Measurements from ENCODE around the gene SP6.
A peak's percentile ranks its signal among the peaks of the same experiment; 100 is the strongest.

Gene SP6

DNA sequence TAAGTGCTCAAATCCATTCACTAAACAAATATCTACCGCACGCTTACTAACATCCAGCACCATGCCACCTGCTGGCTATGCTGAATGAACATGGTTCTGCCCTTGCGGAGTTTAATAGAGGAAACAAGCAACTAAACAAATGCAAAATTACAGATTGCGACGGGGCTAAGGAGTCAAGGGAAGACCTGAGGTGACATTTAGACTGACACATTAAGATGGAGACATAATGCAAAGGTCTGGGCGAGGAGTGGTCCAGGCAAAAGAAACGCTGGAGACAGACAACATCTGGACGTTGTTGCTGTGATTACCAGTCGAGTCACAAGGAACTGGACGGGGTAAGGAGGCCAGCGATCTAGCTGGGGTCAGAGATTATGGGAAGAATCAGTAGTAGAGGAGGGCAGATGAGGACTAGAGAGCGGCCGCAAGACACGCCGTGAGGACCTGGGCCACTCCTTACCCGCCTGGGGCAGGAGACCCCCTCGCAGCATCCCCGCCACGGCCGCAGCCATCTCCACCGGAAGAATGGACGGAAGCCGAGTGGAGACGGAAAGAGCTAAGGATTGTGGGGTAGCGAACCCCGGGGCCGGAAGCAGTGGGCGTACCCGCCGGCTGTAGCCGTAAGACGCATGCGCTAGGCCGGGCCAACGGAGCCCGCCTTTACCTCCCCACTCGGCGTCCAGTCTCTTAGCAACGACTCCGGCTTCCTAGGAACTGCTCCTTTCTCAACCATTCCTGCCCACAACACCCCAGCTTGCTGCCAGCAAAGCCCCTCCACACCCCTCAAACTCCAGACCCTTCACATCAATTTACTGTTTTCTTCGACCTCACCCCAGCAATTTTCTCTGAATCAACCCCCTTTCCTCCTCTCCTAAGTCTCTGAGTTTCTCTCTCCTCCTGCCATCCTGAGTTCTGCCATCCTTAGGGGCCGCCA, 19.7 kb downstream of the SP6 start, which contains the start of the genes LRRC46 and MRPL10:
TSS of gene LRRC46 (plus strand) at position 668 of the 931 bp plus-strand sequence. CDS start 320 bp downstream, outside the sequence.
TSS of gene MRPL10 (minus strand) at position 539 of the 931 bp plus-strand sequence. CDS start at position 509, 30 bp downstream.
- DNase-seq: peak; percentile 88

DNA sequence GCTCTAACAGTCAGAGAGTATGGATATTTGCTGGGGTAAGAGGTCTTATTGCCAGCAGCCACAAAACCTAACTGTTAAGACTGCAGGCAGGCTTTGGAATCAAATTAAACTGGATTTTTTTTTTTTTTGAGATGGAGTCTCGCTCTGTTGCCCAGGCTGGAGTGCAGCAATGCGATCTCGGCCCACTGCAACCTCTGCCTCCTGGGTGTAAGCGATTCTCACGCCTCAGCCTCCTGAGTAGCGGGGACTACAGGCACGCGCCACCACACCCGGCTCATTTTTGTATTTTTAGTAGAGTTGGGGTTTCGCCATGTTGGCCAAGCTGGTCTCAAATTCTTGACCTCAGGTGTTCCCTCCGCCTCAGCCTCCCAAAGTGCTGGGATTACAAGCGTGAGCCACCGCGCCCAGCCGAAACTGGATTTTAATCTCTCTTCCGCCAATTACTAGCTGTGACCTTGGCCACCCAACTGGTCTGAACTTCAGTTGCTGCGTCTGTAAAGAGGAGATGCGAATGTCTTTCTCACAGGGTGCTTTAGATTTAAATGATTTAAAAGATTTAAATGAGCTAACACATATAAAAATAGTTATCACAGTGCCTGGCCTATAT, 20.5 kb downstream of the SP6 start:
- no peak for DNase-seq

DNA sequence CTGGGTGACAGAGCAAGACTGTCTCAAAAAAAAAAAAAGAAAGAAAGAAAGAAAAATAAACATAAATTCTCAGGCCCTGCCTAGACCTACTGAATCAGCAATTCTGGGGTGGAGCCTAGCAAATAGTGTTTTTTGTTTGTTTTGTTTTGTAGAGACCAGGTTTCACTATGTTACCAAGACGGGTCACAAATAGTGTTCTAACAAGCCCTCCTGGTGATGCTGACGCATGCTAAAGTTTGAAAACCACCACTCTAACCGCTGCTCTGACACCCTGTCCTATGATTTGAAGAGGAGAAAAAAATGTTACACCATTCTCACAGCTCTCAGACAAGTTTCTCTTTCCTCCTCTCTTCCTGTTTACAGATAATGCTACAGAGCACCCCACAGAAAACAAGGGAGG, 21.1 kb downstream of the SP6 start:
- DNase-seq: peak; percentile 37

DNA sequence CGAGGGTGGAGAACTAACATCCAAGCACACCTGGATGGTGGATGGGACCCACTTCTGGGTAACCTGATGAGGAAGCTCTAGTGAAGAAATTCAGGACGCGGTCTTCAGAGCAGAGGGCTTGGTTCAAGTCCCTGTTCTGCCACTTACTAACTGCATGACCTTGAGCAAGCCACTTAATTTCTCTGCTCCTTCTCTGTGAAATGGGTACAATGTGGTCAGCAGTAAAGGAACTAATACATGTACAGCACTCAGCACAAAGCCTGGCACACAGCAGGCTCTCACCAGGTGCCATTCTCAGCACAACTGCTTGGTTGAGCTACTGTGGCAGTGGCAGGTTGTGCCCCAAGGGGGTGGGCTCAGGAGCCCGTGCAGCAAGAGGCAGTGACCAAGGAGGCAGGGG, 27.4 kb downstream of the SP6 start:
- no peak for DNase-seq

DNA sequence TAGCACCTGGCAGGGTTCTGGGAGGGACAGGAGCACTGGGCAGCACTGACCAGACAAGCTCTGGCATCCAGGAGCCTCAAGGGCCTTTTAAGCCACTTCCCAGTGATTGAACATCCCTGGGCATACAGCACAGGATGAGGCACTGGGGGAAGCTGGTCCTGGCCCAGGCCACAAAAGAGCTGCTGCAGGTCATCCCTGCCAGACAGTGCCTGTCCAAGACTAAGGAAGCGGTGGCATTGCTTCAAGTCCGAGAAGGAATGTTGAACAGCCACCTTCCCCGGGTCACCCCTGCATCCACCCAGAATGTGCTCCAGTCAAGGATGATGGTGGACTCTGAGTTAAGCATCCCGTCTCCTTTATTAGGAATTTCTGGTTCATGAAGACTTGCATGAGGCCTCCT, 28.2 kb downstream of the SP6 start:
- DNase-seq: no peak

DNA sequence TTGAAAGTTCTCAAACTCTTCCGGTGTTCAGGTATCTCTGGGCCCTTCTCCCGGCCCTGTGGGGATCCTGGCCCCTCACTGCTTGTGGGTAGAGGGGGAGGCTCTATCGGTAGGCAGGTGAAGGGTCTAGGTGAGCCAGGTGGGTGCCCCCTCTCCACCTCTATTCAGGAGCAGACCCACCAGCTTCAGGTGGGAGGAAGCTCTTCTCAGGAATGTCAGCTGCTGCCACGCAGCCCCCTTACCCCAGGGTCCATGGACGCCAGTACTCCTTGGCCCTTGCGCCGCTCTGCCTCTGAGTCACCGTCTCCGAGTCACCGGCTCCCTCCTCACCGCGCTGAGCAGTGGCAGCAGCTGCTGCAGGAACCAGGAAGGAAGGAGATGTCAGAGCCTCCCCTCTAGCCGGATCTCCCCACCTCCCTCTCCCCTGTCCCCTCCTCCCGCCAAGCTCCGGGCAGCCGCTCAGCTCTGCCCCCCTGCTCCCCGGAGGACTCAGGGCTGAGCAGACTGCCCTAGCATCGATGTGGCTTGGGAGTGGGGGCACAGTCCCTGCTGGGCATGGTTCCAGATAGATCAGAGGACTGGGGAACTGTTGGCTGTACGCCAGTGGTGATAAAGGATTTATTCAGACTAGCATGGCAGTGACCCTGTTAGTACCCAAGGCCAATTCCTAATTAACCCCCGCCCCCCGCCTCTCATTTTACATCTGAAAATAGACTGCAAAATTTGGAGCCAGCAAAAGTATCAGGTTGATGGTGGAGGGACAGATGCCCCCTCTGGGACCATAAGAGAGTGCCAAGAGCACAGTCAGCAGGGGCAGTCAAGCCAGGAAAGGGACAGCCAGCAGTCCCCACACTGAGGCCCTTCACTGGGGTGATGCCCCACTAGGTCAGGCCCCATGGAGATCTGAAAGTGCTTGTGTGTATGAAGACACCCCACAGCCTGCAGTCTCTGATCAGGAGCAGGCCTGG, 29.3 kb downstream of the SP6 start, which contains the start of gene OSBPL7:
TSS of gene OSBPL7 (minus strand) at position 371 of the 968 bp plus-strand sequence. CDS start 1,516 bp downstream, outside the sequence.
- peak; percentile 69 for DNase-seq

DNA sequence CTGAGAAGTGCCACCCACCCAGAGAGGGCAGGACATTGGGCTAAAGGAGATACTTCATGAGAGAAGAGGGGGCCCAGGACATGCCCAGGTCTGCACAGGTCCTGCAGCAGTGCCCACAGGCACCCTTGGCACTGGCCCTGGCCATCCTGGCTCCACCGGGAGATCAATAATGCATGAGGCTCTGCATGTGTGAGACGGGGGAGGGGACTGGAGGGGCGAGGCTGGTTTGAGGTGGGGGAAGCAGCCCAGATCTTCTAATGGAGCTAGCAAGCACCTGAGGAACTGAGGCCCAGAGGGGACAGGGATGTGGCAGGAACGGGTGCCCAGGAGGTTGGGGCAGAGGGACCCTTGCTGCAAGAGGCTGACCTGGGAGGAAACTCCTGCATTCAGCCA, 29.9 kb downstream of the SP6 start:
- DNase-seq: no peak

DNA sequence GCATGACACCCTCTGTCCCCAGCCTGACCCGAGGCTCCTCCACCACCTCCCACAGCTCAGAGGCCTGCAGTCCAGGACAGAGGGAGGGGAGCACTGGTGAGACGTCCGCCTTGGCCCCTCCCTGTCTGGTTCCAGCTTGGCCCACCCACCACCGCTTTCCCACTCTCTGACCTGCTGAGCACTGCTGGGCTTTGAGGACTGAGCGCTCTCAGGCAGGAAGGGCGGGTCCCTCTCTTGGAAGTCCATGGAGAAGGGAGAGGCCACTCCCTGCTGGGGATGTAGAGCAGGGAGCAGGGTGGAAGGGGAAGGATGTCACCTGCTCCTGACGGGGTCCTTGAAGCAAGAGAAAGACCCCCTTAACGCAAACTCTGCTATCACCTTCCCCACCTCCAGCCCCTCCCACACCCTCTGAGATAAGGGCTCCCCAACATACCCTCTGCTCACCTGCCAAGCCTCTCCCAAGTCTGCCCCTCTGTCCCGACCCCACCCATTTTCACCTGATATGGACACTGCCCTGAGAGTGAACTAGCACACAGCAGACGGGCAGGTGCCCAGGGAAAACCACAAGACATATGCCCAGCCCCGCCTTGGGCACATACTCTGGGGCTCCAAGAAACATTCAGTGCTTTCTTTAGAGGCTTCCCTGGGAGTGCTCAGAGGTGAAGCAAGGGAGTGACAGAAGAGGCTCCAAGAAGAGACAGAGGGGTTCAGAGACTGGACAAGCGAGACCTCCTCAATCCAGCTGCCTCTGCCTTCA, 30.8 kb downstream of the SP6 start:
- no peak for DNase-seq

DNA sequence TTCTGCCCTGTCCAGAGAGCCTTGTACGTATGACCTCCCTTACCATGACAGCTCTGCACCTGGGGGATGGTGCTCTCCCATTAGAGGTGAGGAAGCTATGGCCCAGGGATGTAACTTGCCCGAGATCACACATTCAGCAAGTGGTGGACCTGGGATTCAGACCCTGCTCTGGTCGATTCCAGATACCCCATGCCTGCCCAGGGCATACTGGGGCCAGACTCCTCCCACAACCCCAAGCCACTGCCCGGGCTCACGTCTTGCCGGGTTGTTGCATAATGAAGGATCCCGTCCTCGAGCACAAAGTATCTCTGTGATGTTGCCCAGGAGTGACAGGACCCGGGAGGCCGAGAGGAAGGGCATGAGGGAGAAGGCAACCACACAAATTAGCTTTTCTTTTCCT, 31.5 kb downstream of the SP6 start:
- DNase-seq: no peak

DNA sequence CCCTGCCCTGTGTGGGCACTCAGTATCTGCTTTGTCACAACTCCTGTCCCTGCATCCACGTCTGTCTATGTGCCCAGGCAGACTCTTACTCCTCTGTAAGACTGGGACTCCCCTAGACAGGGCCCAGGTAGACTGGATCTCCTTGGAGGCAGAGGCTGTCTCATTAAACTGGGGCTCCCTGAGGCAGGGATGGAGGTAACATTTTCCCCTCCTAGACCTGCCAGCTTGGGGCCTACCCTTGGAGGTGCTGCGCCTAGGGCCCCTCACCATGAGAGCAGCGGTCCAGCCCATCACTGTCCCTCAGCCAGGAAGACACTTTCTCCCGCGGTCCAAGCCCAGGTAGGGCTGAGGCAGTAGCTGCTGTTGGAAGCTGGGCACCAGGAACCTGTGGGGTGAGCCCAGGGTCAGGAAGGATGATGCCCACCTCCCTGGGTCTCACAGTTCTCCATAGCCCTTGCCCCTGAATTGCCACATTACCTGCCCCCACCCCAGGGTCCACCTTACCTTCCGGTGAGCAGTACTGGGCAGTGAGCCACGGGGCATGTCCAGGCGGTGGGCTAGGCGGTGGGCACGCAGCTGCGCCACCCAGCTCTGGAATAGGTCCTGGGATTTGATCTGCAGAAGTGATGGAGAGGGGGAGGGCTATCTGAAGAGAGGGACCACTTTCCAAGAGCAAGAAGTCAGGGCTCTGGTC, 32.8 kb downstream of the SP6 start:
- DNase-seq: no peak

DNA sequence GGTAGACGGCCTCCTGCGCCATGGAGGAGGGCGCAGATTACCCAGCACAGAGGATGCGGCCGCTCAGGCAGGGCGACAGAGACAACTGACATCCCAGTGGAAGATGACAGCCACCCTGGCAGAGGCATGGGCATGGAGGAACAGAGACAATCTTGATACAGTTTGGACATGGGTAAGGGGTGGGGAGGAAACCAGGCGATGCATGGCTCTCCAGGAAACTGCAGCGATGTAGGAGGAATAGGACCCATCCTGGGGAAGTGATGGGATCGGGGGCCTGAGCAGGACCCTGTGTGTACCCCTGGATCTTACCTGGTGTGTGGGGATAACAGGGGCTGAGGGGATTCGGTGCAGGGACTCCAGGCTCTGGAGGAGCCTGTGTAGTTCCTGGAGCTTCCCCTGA, 34.0 kb downstream of the SP6 start:
- DNase-seq: no peak

DNA sequence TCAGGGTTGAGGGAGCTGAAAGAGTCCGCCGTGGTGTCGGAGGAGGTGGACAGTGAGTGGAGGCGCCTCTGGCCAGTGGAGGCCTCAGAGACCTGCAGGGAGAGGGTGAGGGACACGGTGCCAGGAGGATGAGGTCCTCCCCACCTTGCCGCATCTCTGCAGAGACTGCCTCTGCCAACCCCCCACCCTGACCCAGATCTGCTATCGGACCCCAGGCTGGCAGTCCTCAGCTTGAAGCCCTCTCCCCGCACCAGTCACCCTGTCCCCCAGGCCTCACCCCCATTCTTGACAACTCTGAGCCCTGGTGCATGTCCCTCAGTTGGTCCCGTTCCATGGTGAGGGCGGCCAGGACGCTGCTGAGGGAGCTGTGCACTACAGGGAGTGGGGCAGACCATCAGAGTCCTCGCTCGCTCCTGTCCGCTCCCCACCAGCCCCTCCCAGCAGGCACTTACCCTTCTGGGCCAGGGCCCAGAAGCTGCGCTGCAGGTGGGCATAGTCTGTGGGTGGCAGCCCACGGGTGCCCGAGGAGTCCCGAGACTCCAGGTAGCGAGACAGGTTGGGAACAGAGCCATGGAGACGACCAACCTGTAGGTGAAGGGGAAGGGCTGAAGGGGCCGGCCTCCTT, 34.7 kb downstream of the SP6 start:
- no peak for DNase-seq

DNA sequence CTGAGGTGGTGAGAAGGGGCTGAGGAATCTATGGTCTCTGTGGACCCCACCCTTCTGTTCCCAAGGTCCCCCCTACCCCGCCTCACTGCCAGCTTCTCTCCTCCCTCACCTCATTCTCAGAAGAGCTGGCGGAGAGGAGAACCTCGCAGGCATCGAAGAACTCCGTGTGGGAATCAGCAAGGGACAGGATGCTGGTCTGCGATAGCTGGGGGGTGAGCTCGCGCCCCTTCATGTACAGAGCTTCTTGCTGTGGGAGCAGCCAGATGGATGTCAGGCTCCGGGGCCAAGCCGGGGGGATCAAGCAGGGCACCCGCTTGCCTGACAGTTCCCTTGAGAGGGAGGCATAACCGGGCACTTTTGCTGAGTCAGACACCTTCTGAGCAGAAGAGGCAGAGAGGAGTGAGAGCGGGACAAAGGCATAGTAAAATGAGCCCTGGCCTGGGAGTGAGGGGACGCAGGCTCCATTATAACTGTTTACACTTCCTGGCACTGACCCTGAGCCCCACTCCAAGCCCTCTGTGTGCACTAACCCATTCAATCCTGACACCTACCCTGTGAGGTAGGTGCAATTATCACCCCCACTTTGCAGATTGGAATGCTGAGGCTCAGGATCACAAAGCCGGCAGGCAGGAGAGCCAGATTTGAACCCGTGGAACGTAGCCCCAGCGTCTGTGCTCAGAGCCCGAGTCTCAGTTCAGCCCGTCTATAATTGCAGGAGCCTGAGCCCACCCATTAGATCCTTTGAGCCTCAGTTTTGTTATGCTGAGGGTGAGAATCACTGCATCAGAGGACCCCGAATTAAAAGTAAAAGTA, 35.7 kb downstream of the SP6 start:
- no peak for DNase-seq

DNA sequence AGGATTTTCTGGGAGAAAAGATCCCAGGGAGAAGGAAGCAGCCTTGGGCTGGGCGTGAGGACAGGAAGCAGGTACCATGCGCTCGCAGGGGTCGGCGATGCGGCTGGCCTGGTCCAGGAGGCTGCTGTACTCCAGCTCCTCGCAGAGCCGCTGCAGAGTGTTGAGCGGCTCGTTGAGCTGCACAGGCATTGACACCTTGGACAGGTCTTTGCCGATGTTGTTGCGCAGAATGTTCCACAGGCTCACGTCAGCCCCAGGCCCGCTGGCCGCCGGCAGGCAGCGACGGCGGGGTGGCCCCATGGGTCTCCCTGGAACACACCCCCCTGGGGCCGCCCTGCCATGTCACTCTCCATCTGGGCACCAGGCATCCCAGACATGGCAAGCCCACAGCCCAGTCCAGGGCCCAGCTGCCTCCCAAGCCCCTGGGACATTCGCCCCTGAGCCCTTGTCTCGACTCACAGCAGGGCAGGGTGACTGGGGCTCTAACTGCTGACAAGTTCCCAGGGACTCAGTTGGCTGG, 37.4 kb downstream of the SP6 start:
- DNase-seq: no peak

DNA sequence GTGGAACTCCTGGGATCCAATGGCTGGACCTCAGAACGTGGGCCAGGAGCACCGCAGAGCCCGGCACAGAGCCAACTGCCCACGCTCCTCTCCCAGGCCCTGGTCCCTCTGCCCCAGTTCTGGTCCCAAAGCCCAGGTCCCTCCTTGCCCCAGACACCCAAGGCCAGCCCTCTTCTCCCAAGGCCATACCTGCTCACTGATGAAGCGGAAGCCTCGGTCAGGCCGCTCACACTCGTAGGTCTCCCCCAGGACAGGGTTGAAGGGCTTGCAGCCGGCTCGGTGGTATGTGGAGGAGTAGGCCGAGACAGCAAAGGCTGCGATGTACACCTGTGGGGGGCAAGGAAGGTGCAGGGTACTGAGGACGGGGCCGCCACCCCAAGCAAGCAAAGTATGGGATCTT, 37.9 kb downstream of the SP6 start:
- no peak for DNase-seq

DNA sequence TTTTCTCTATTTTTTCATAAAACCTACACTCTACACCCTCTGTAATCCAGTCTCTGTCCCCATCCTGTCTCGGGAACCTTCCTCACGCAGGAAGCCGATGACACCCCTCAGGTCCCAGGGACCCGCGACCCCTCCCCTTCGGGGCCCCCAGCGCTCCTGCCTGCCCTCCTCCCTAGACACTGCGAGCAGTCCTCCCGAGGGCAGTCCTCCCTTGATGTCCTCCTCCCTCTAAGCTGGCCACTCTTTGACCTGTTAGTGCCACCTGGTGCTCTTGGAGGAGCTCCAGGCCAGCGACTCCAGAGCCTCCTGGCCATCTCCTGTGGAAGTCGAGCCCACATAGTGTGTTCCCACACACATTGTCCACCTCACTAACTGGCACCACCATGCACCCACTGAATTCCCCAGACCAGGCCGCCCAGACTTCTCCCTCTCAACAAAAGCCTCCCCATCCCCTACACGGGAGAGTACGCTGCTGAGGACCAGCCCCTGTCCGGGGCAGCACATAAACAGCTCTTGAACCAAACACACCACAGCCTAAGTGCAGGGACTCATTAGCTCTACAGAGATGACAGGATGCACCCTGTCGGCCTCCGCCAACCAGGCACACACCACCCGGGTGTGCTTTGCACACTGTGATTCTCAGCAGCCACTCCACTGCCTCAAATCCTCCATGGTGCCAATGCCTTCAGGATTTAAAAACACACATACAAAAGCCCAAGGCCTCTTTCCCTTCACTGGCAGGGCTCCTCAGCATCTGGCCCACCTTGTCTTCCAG, 38.6 kb downstream of the SP6 start:
- no peak for DNase-seq

DNA sequence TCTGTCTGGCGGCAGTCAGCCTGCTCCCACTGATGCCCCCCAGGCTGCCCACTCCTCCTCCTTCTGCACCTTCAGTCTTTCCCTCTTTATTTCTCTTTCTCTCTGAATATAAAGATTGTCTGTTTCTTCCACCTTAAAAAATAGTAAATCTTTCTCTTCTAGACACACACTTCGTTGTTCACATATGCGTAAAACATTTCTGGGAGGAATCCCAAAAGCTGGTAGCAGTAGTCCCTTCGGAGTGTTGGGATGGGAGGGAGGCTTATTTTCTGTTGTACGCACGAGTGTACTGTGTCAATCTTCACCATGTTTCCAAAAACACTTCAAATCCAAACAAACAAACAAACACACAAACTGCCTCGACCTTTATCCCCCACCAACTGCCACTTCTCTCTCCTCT, 39.3 kb downstream of the SP6 start:
- DNase-seq: no peak

DNA sequence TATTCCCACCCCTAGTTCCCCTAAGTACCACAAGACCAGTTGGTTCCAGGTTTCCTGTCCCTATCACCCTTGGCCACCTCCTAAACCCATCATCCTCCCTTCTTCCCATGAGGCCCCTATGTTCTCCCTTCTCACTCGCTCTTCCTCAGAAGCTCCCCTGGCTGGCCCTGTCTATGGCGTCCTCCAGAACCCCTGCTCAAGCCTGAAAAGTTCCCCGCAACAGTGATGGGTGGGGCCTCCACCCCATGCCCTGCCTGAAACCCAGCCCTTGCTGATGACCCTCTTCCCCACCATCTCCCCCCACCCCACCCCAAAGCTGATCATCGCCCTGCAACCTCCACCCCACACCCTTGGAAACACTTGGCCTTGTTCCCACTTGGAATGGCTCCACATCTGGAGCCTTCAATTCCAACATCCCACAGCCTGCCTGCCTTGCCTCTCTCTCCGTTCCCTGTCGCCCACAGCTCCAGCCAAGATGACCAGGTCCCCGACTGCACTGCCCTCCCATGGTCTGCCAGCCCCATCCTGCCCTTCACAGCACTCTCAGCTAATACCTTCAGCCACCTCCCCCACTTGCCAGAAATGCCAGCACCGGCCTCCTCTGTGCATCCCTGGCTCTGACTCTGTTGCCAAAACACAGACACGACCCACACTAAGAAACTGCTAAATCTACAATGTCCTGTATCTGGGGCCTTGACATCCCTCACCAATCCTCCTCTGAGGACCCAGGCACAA, 39.9 kb downstream of the SP6 start:
- no peak for DNase-seq
